Smooth muscle cell (in vitro differentiated cells): ENCODE measurements around the gene ARVCF. TPM values are rescaled to one million over a fixed set of nuclear protein-coding genes. Genes with fewer than 3 reads are reported as not detected.

Source experiments
- DNase-seq: peaks from one replicate; lab custom pipeline; 2025; ENCODE audit not compliant: unreplicated experiment; lab: John Stamatoyannopoulos, UW
- H2AFZ ChIP-seq: fragments of 200-600 bp; sonication (generic); 2 replicates; pipeline ENCODE4 v1.6.0; 2016; ENCODE audit warnings: antibody characterized with exemption, low read depth, mild to moderate bottlenecking
- H3F3A ChIP-seq: fragments of 200-600 bp; sonication (generic); 2 replicates; pipeline ENCODE4 v1.6.0; 2017; ENCODE audit warnings: antibody characterized with exemption, low read depth
- H3K27ac ChIP-seq: fragments of 200-600 bp; sonication (generic); 2 replicates; pipeline ENCODE4 v1.5.1; 2016; ENCODE audit warnings: low read depth, mild to moderate bottlenecking
- H3K27me3 ChIP-seq: fragments of 200-600 bp; sonication (generic); 2 replicates; pipeline ENCODE4 v1.6.1; 2016; ENCODE audit warnings: low read depth, mild to moderate bottlenecking
- H3K36me3 ChIP-seq: fragments of 200-600 bp; sonication (generic); 2 replicates; pipeline ENCODE4 v1.5.1; 2016; ENCODE audit warnings: low read depth
- H3K4me1 ChIP-seq: fragments of 200-600 bp; sonication (generic); 2 replicates; pipeline ENCODE4 v1.5.1; 2016; ENCODE audit warnings: low read depth
- H3K4me2 ChIP-seq: fragments of 200-600 bp; sonication (generic); 2 replicates; pipeline ENCODE4 v1.6.0; 2016; ENCODE audit warnings: mild to moderate bottlenecking
- H3K4me3 ChIP-seq: fragments of 200-600 bp; sonication (generic); 2 replicates; pipeline ENCODE4 v1.5.1; 2016; ENCODE audit warnings: mild to moderate bottlenecking
- H3K79me2 ChIP-seq: fragments of 200-600 bp; sonication (generic); 2 replicates; pipeline ENCODE4 v1.6.0; 2016; ENCODE audit warnings: low read depth, mild to moderate bottlenecking
- H3K9ac ChIP-seq: fragments of 200-600 bp; sonication (generic); 2 replicates; pipeline ENCODE4 v1.6.0; 2016; ENCODE audit warnings: low read depth
- H3K9me3 ChIP-seq: fragments of 200-600 bp; sonication (generic); replicated peaks from 2 replicates; pipeline ENCODE4 v1.5.1; 2016; ENCODE audit warnings: low read depth
- H4K20me1 ChIP-seq: fragments of 200-600 bp; sonication (generic); 2 replicates; pipeline ENCODE4 v1.6.0; 2016; ENCODE audit warnings: low read depth
- WGBS: methylation state at CpG from one replicate; pipeline ENCODE4 v1.1.7; 2016; ENCODE audit warnings: low lambda C conversion rate; 5-methylcytosine and 5-hydroxymethylcytosine counted together
- polyA plus RNA-seq: library from polyadenylated mRNA; unstranded; fragments of >200 nt; fragmentation: Nextera tagmentation; extraction: Ambion mirVana; gene quantifications from 2 replicates; pipeline ENCODE4 v1.2.1, GENCODE V29; 2016
- total RNA-seq: library from RNA; depleted of rRNA; stranded (reverse); fragments of >200 nt; gene quantifications from 2 replicates; pipeline ENCODE4 v1.2.3, GENCODE V29; 2014
- TF ChIP-seq, protein P1 (sequence below): fragments of 200-600 bp; sonication (generic); IDR thresholded peaks from 2 replicates; pipeline ENCODE4 v1.5.1; 2017; ENCODE audit warnings: borderline replicate concordance, mild to moderate bottlenecking, antibody characterized with exemption; ENCODE audit not compliant: insufficient read depth, poor library complexity, severe bottlenecking

Gene ARVCF
- total and polyA plus RNA-seq, 2 experiments from 2014 or later = 5.4 to 10.6 TPM

DNA sequence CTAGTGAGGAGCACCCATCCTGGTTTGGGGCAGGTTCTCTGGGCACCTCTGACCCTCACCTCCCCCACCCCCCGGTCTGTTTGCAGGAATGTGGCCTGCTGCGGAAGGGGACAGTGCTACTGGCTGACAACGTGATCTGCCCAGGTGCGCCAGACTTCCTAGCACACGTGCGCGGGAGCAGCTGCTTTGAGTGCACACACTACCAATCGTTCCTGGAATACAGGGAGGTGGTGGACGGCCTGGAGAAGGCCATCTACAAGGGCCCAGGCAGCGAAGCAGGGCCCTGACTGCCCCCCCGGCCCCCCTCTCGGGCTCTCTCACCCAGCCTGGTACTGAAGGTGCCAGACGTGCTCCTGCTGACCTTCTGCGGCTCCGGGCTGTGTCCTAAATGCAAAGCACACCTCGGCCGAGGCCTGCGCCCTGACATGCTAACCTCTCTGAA is 48.2 kb downstream of the ARVCF start:
- 93% methylated on average over 18 of the region's 18 CpGs for WGBS

DNA sequence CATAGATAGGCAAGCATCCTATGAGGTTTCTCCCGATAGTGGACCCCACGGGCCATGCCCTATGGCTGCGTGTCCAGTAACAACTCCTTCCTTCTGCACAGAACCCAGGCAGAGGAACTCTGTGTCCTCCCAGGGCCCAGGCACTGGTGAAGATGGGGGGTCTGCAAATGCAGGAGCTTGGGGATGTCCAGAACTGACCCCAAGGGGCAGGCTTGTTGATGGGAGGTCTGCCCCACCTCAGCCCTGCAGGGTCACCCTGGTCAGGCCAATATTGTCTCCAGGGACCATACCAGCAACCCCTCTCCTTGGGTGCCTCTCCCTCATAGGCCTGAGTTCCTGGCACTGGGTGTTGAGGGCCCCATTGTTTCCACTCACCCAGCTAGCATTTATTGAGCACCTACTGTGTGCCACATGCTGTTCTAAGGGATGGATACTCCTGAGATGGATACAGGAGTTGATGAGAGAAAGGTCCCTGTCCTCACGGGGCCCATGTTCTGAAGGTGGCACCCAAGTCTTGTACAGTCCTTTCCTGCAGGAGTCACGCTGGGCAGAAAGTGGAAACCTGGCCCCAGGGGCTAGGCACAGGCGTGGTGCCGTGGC is 48.7 kb downstream of the ARVCF start:
- H3K4me2 ChIP-seq = no peak overlapping the region
- TF ChIP-seq, protein P1, sequence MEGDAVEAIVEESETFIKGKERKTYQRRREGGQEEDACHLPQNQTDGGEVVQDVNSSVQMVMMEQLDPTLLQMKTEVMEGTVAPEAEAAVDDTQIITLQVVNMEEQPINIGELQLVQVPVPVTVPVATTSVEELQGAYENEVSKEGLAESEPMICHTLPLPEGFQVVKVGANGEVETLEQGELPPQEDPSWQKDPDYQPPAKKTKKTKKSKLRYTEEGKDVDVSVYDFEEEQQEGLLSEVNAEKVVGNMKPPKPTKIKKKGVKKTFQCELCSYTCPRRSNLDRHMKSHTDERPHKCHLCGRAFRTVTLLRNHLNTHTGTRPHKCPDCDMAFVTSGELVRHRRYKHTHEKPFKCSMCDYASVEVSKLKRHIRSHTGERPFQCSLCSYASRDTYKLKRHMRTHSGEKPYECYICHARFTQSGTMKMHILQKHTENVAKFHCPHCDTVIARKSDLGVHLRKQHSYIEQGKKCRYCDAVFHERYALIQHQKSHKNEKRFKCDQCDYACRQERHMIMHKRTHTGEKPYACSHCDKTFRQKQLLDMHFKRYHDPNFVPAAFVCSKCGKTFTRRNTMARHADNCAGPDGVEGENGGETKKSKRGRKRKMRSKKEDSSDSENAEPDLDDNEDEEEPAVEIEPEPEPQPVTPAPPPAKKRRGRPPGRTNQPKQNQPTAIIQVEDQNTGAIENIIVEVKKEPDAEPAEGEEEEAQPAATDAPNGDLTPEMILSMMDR = no peak
- H3K27ac ChIP-seq = no peak overlapping the region
- H2AFZ ChIP-seq = no peak overlapping the region
- no peak overlapping the region for H3K9ac ChIP-seq
- WGBS = 93% methylated on average over 7 of the region's 7 CpGs
- no peaks in the 10 kb centered on the region for H3K9me3 ChIP-seq
- DNase-seq = no peak
- H4K20me1 ChIP-seq = no peaks in the 10 kb centered on the region
- H3F3A ChIP-seq = no peaks in the 10 kb centered on the region
- H3K36me3 ChIP-seq = no peaks in the 10 kb centered on the region
- no peak overlapping the region for H3K4me3 ChIP-seq
- H3K27me3 ChIP-seq = no peaks in the 10 kb centered on the region
- H3K4me1 ChIP-seq = peaks cover 6% of the 10 kb centered on the region
- H3K79me2 ChIP-seq = no peaks in the 10 kb centered on the region

More for the DNA sequence above, 48.2 kb downstream of the ARVCF start:
- Histone ChIP-seq H3K9me3 (no peaks in the 10 kb centered on the region), H3K27me3 (no peaks in the 10 kb centered on the region), H3K27ac (no peak overlapping the region), H3K79me2 (no peaks in the 10 kb centered on the region), H3K4me3 (no peak overlapping the region), H2AFZ (no peak overlapping the region), H3K36me3 (no peaks in the 10 kb centered on the region), H4K20me1 (no peaks in the 10 kb centered on the region), H3K4me2 (no peak overlapping the region), H3K9ac (no peak overlapping the region), H3F3A (no peaks in the 10 kb centered on the region), H3K4me1 (peaks cover 1% of the 10 kb centered on the region)
- no peak for DNase-seq
- TF ChIP-seq, protein P1 = no peak

DNA sequence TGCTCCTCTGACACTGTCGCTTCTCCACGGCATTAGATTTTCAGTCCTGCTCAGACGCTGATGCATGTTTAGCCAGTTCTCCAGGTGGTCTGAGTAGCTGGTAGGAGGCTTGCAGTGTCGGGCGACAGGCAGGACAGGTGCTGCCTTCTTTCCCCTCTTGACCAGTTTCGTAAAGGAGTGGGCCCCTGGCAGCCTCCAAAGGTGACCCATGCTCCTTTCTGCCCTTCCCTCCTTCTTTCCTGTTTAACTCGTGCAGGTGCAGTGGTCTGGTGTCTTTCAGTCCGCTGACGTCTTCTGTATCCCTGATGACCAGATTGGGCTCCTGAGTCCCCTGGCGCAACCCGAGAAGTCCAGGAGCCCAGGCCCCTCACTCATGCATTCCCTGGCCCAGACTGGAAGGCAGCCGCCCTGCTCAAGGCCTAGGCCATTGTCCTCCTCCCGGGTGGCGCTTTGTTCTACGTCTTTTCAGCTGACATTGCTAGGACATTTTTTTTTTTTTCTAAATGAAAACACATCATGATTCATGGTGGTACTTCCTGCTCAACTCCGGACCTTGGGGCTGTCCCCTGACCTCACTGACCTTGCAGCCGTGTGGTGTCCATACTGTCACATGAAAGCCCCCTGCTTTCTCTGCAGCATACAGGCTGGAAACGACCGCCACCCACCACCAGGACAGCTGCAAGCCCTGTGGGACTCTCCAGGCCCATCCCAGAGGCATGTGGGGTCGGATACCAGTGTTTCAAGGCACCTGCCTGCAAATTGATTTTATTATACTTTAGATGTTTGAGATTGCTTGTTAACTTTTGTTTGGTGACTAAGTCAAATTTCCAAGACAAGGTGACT is 49.5 kb downstream of the ARVCF start:
- H3K36me3 ChIP-seq = no peaks in the 10 kb centered on the region
- H3K9me3 ChIP-seq = no peaks in the 10 kb centered on the region
- no peaks in the 10 kb centered on the region for H3F3A ChIP-seq
- no peak overlapping the region for H3K9ac ChIP-seq
- WGBS = 89% methylated on average over 20 of the region's 20 CpGs
- H3K4me2 ChIP-seq = no peak overlapping the region
- peaks cover 6% of the 10 kb centered on the region for H3K4me1 ChIP-seq
- no peaks in the 10 kb centered on the region for H4K20me1 ChIP-seq
- no peak overlapping the region for H2AFZ ChIP-seq
- H3K27ac ChIP-seq = no peak overlapping the region
- TF ChIP-seq, protein P1 = no peak
- no peak overlapping the region for H3K4me3 ChIP-seq
- no peaks in the 10 kb centered on the region for H3K79me2 ChIP-seq
- no peaks in the 10 kb centered on the region for H3K27me3 ChIP-seq
- DNase-seq = no peak
